Right lobe of liver (tissue), 4 donors: ENCODE data around the gene SLC22A23.

ENCODE experiments used
- POLR2A ChIP-seq: fragments of 450-650 bp; IDR thresholded peaks from one replicate; pipeline ENCODE4 v1.6.1; 2017; ENCODE audit warnings: antibody characterized with exemption, mild to moderate bottlenecking
- TF ChIP-seq, protein P1 (sequence below), 4 donors: fragments of 200-600 bp in 3 of 4; fragments of 450-650 bp in 1 of 4; IDR thresholded peaks; one replicate each; pipeline versions ENCODE4 v1.5.1 to v1.8.0; 2016 to 2022; ENCODE audit warnings: antibody characterized with exemption in 4 of 4, mild to moderate bottlenecking in 2 of 4
- donor health status: DM: no; HTN: no; CAD: no.
- donor health status: DM: no; HTN: no; CAD: no.
- donor health status: DM: no; HTN: yes; CAD: no.

DNA sequence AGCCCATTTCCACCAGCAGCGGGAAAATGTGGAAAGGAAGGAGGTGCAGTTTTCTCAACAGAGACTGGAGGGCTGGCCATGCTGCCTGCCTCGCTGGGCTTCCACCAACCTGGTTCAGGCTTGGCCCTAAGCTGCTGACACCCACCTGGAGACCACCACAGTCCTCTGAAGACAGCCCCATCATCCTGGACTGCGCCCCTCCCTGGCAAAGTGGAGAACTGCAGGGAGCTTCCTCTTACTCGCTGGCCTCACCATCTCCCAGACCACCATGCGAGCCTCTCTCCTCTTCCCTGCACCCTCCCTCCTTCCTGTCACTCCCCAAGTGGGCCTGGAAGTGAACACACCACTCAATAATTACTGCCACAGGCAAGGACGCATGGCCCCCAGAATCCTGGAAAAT lies 126.7 kb downstream of the SLC22A23 start:
- TF ChIP-seq, protein P1, sequence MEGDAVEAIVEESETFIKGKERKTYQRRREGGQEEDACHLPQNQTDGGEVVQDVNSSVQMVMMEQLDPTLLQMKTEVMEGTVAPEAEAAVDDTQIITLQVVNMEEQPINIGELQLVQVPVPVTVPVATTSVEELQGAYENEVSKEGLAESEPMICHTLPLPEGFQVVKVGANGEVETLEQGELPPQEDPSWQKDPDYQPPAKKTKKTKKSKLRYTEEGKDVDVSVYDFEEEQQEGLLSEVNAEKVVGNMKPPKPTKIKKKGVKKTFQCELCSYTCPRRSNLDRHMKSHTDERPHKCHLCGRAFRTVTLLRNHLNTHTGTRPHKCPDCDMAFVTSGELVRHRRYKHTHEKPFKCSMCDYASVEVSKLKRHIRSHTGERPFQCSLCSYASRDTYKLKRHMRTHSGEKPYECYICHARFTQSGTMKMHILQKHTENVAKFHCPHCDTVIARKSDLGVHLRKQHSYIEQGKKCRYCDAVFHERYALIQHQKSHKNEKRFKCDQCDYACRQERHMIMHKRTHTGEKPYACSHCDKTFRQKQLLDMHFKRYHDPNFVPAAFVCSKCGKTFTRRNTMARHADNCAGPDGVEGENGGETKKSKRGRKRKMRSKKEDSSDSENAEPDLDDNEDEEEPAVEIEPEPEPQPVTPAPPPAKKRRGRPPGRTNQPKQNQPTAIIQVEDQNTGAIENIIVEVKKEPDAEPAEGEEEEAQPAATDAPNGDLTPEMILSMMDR (IDR thresholded peaks at IDR 0.05) = no peak
- no peak for TF ChIP-seq POLR2A
